Fibroblast of gingiva (primary cell): ENCODE measurements around the gene FLYWCH1.
"Not testable (repeated sequence)": the region's sequence is repeated elsewhere in the genome, so short reads cannot be mapped to it uniquely, and the experiment has no call there.

Experiments used
- DNase-seq: peaks from one replicate; pipeline ENCODE4 v3.0.0-alpha.2; 2011; ENCODE audit warnings: low read depth

FLYWCH1 gene

GRCh38 chr16:2927010-2927646 lies 15.4 kb downstream of the FLYWCH1 start:
- peak; percentile 80 for DNase-seq

- not testable (repeated sequence) for DNase-seq
Measured at GRCh38 chr16:2928151-2928550, 16.4 kb downstream of the FLYWCH1 start.

- DNase-seq: no peak
Measured at GRCh38 chr16:2928796-2929195, 17.1 kb downstream of the FLYWCH1 start.

- DNase-seq: no peak
Measured at GRCh38 chr16:2929693-2930092, 18.0 kb downstream of the FLYWCH1 start.

- no peak for DNase-seq
Measured at GRCh38 chr16:2930236-2930635, 18.5 kb downstream of the FLYWCH1 start.

- not testable (repeated sequence) for DNase-seq
Measured at GRCh38 chr16:2931231-2931914, 19.6 kb downstream of the FLYWCH1 start.

GRCh38 chr16:2933136-2933535 lies 21.4 kb downstream of the FLYWCH1 start:
- no peak for DNase-seq

GRCh38 chr16:2933701-2934100 lies 22.0 kb downstream of the FLYWCH1 start:
- no peak for DNase-seq

GRCh38 chr16:2934450-2934849 lies 22.7 kb downstream of the FLYWCH1 start:
- DNase-seq: no peak

GRCh38 chr16:2936436-2937011 lies 24.8 kb downstream of the FLYWCH1 start:
- no peak for DNase-seq

- DNase-seq: no peak
Measured at GRCh38 chr16:2937170-2937569, 25.4 kb downstream of the FLYWCH1 start.

- DNase-seq: no peak
Measured at GRCh38 chr16:2938206-2938605, 26.5 kb downstream of the FLYWCH1 start.

- no peak for DNase-seq
Measured at GRCh38 chr16:2939968-2940367, 28.2 kb downstream of the FLYWCH1 start.

- DNase-seq: no peak
Measured at GRCh38 chr16:2942045-2942444, 30.3 kb downstream of the FLYWCH1 start.

GRCh38 chr16:2943716-2944115 lies 32.0 kb downstream of the FLYWCH1 start:
- not testable (repeated sequence) for DNase-seq

GRCh38 chr16:2946649-2947048 lies 34.9 kb downstream of the FLYWCH1 start:
- no peak for DNase-seq

- no peak for DNase-seq
Measured at GRCh38 chr16:2948807-2949704, 37.3 kb downstream of the FLYWCH1 start.

GRCh38 chr16:2949705-2950352 lies 38.1 kb downstream of the FLYWCH1 start:
- no peak for DNase-seq

- no peak for DNase-seq
Measured at GRCh38 chr16:2950353-2950724, 38.6 kb downstream of the FLYWCH1 start.

GRCh38 chr16:2950773-2951172 lies 39.0 kb downstream of the FLYWCH1 start:
- DNase-seq: no peak

GRCh38 chr16:2952679-2953078 lies 40.9 kb downstream of the FLYWCH1 start:
- DNase-seq: no peak
